Endodermal cell (in vitro differentiated cells): ENCODE measurements around the gene PODXL2. TPM values are rescaled to one million over a fixed set of nuclear protein-coding genes. Genes with fewer than 3 reads are reported as not detected.

Experiments
- DNase-seq: peaks from one replicate; pipeline ENCODE4 v3.0.0-alpha.2; 2017
- H3K27ac ChIP-seq: 2 replicates; pipeline ENCODE4 v1.5.1; 2013; ENCODE audit warnings: mild to moderate bottlenecking, low read depth, low read length, moderate library complexity
- H3K27me3 ChIP-seq: 2 replicates; pipeline ENCODE4 v1.6.1; 2013; ENCODE audit warnings: mild to moderate bottlenecking, low read length, moderate library complexity; ENCODE audit not compliant: insufficient read depth, control insufficient read depth, poor library complexity, severe bottlenecking
- H3K36me3 ChIP-seq: 2 replicates; pipeline ENCODE4 v1.7.0; 2013; ENCODE audit warnings: mild to moderate bottlenecking, low read length, moderate library complexity; ENCODE audit not compliant: control insufficient read depth, insufficient read depth
- H3K4me1 ChIP-seq: one replicate; pipeline ENCODE4 v1.7.0; 2013; ENCODE audit warnings: low read length; ENCODE audit not compliant: control insufficient read depth, insufficient read depth
- H3K4me3 ChIP-seq: 2 replicates; pipeline ENCODE4 v1.5.1; 2013; ENCODE audit warnings: mild to moderate bottlenecking, low read length, moderate library complexity
- H3K9ac ChIP-seq: 2 replicates; pipeline ENCODE4 v1.6.1; 2013; ENCODE audit warnings: mild to moderate bottlenecking, low read length, moderate library complexity; ENCODE audit not compliant: poor library complexity, severe bottlenecking; ENCODE audit errors: extremely low read depth
- H3K9me3 ChIP-seq: 2 replicates; pipeline ENCODE4 v1.6.1; 2013; ENCODE audit warnings: mild to moderate bottlenecking, low read length, moderate library complexity; ENCODE audit not compliant: control insufficient read depth
- H3K27ac Mint-ChIP-seq: 2 replicates; pipeline ENCODE4 v1.8.0; 2020; ENCODE audit warnings: mixed read lengths
- H3K27me3 Mint-ChIP-seq: 2 replicates; pipeline ENCODE4 v1.8.0; 2021; ENCODE audit warnings: mild to moderate bottlenecking, mixed read lengths; ENCODE audit not compliant: insufficient read depth
- H3K36me3 Mint-ChIP-seq: 2 replicates; pipeline ENCODE4 v1.8.0; 2020; ENCODE audit warnings: low read depth, mixed read lengths
- H3K4me1 Mint-ChIP-seq: 2 replicates; pipeline ENCODE4 v1.8.0; 2020; ENCODE audit warnings: mixed read lengths
- H3K4me3 Mint-ChIP-seq: 2 replicates; pipeline ENCODE4 v1.8.0; 2020; ENCODE audit warnings: mild to moderate bottlenecking, moderate library complexity, mixed read lengths
- H3K9me3 Mint-ChIP-seq: 2 replicates; pipeline ENCODE4 v1.8.0; 2020; ENCODE audit warnings: mild to moderate bottlenecking, mixed read lengths
- WGBS, 2 experiments: methylation state at CpG; one replicate each; pipeline versions ENCODE4 v1.1.5 to v1.1.7; 2013; ENCODE audit warnings: missing lambda C conversion rate in 2 of 2, mixed read lengths in 1 of 2; ENCODE audit not compliant: insufficient coverage in 1 of 2, insufficient read length in 1 of 2; 5-methylcytosine and 5-hydroxymethylcytosine counted together
- total RNA-seq, 2 donors: library from RNA; stranded (reverse); fragmentation: NEBNext Ultra II Directional in 1 of 2; extraction: Animal tissue kit (Norgen Biotek cat#: 25700) in 1 of 2; gene quantifications; 2 replicates in 1 of 2; 3 replicates in 1 of 2; pipeline ENCODE4 v1.2.1, GENCODE V29; 2021
- TF ChIP-seq, protein P1 (sequence below): fragments of 200-600 bp; sonication (generic); conservative IDR thresholded peaks from 2 replicates; pipeline ENCODE4 v1.5.0; 2021; ENCODE audit warnings: antibody characterized with exemption, mild to moderate bottlenecking

The PODXL2 gene
- total RNA-seq, 2 donors from 2014 or later: 11.8 to 16.5 TPM

DNA sequence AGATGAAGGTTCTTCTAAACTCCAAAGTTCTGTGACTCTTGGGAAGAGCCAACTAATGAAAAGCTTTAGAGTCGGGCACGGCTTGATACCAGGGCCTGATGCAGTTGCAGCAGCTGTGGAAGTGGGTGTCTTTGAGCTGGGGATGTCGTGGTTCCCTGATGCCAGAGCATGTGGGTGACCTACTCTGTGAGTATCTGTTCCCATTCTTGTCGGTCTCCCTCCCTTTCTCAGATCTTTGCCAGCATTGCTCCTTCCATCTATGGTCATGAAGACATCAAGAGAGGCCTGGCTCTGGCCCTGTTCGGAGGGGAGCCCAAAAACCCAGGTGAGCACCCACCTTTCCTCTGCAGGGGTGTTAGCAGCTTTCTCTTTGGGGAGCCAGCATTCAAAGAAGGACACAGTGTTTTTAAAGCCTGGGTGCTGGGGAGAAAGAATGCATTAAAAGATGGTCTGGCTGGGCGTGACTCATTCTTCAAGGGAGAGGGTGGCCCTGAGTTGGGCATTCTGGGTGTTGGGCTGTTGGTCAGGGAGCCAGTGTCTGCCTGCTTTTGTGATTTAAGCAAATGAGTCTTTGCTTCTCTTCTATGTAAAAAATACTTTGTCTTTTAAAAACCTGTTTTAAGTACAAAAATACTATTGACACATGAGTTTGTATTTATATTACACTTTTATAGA is 13.2 kb upstream of the PODXL2 start:
- Mint-ChIP-seq H3K4me1 (no peaks in the 10 kb centered on the region), H3K4me3 (no peak overlapping the region), H3K27me3 (no peaks in the 10 kb centered on the region), H3K27ac (no peak overlapping the region), H3K9me3 (no peaks in the 10 kb centered on the region), H3K36me3 (peaks cover 82% of the 10 kb centered on the region)
- Histone ChIP-seq H3K27me3 (no peaks in the 10 kb centered on the region), H3K27ac (no peak overlapping the region), H3K4me3 (no peak overlapping the region), H3K9ac (no peak overlapping the region), H3K4me1 (no peaks in the 10 kb centered on the region), H3K36me3 (peaks cover 75% of the 10 kb centered on the region), H3K9me3 (no peaks in the 10 kb centered on the region)
- TF ChIP-seq, protein P1, sequence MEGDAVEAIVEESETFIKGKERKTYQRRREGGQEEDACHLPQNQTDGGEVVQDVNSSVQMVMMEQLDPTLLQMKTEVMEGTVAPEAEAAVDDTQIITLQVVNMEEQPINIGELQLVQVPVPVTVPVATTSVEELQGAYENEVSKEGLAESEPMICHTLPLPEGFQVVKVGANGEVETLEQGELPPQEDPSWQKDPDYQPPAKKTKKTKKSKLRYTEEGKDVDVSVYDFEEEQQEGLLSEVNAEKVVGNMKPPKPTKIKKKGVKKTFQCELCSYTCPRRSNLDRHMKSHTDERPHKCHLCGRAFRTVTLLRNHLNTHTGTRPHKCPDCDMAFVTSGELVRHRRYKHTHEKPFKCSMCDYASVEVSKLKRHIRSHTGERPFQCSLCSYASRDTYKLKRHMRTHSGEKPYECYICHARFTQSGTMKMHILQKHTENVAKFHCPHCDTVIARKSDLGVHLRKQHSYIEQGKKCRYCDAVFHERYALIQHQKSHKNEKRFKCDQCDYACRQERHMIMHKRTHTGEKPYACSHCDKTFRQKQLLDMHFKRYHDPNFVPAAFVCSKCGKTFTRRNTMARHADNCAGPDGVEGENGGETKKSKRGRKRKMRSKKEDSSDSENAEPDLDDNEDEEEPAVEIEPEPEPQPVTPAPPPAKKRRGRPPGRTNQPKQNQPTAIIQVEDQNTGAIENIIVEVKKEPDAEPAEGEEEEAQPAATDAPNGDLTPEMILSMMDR: no peak
- WGBS, 2 experiments: 93% methylated on average over 6 of the region's 6 CpGs
- no peak for DNase-seq

DNA sequence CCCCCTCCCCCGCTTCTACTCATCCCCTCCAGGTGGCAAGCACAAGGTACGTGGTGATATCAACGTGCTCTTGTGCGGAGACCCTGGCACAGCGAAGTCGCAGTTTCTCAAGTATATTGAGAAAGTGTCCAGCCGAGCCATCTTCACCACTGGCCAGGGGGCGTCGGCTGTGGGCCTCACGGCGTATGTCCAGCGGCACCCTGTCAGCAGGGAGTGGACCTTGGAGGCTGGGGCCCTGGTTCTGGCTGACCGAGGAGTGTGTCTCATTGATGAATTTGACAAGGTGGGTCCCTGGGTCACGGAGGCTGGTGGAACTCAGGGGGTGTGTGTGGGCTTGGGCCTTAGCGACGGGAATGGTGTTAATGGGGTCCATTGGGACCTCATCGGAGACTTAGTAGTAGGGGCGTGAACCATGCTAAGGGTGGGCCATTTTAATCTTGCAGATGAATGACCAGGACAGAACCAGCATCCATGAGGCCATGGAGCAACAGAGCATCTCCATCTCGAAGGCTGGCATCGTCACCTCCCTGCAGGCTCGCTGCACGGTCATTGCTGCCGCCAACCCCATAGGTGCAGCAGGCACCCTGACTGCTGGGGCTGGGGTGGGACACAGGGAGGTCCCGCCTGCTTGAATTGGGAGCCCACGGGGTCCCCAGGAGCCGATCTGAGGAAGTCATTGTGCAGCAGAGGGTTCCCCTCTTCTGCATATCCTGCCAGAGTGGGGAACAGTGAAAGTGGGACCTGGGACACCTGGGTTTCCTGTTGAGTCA is 12.0 kb upstream of the PODXL2 start:
- Histone ChIP-seq H3K9me3 (no peaks in the 10 kb centered on the region), H3K27ac (no peak overlapping the region), H3K4me1 (no peaks in the 10 kb centered on the region), H3K4me3 (no peak overlapping the region), H3K27me3 (no peaks in the 10 kb centered on the region), H3K9ac (no peak overlapping the region), H3K36me3 (peaks cover 81% of the 10 kb centered on the region)
- Mint-ChIP-seq H3K36me3 (peaks cover 85% of the 10 kb centered on the region), H3K27ac (no peak overlapping the region), H3K27me3 (no peaks in the 10 kb centered on the region), H3K4me3 (no peak overlapping the region), H3K4me1 (no peaks in the 10 kb centered on the region), H3K9me3 (no peaks in the 10 kb centered on the region)
- no peak for DNase-seq
- TF ChIP-seq, protein P1: no peak
- WGBS, 2 experiments: 94 to 95% methylated on average over 8 to 26 of the region's 26 CpGs

DNA sequence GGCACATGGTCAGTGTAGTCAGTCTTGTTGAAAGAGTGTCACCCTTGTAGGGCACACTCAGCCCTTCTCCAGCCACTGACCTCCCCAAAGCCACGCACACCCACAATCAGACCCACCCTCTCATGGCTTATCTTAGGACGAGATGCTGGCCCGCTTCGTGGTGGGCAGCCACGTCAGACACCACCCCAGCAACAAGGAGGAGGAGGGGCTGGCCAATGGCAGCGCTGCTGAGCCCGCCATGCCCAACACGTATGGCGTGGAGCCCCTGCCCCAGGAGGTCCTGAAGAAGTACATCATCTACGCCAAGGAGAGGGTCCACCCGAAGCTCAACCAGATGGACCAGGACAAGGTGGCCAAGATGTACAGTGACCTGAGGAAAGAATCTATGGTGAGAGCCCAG is 10.1 kb upstream of the PODXL2 start:
- Histone ChIP-seq H3K27ac (no peak overlapping the region), H3K9me3 (no peaks in the 10 kb centered on the region), H3K27me3 (no peaks in the 10 kb centered on the region), H3K9ac (no peak overlapping the region), H3K36me3 (peaks cover 64% of the 10 kb centered on the region), H3K4me3 (no peak overlapping the region), H3K4me1 (no peaks in the 10 kb centered on the region)
- DNase-seq: no peak
- Mint-ChIP-seq H3K4me1 (no peaks in the 10 kb centered on the region), H3K27me3 (no peaks in the 10 kb centered on the region), H3K27ac (peak overlapping the region; percentile 21), H3K9me3 (no peaks in the 10 kb centered on the region), H3K36me3 (peaks cover 73% of the 10 kb centered on the region), H3K4me3 (no peak overlapping the region)
- 96 to 97% methylated on average over 9 to 11 of the region's 11 CpGs for WGBS, 2 experiments
- TF ChIP-seq, protein P1: no peak
